GM10266 (cell line): ENCODE data around the gene KIF6.

Experiments used
- DNase-seq: peaks from one replicate; pipeline ENCODE4 v3.0.0; 2012; ENCODE audit errors: extremely low spot score
- CTCF ChIP-seq: IDR thresholded peaks from 2 replicates; pipeline ENCODE4 v1.5.1; 2012; ENCODE audit warnings: mild to moderate bottlenecking, low read depth; ENCODE audit not compliant: control insufficient read depth, insufficient read depth; ENCODE audit errors: missing control alignments

Gene KIF6

GRCh38 chr6:39303425-39304153, 421.6 kb downstream of the KIF6 start:
- DNase-seq, result no peak
- peak; percentile 2 for TF ChIP-seq CTCF

- TF ChIP-seq CTCF, result peak; percentile 91
- peak; percentile 88 for DNase-seq
Observed at GRCh38 chr6:39302669-39303424, 422.4 kb downstream of the KIF6 start.

GRCh38 chr6:39302011-39302410, 423.2 kb downstream of the KIF6 start:
- no peak for DNase-seq
- TF ChIP-seq CTCF, result no peak

GRCh38 chr6:39301606-39302005, 423.6 kb downstream of the KIF6 start:
- peak; percentile 26 for TF ChIP-seq CTCF
- DNase-seq, result no peak

GRCh38 chr6:39300739-39301138, 424.5 kb downstream of the KIF6 start:
- DNase-seq, result no peak
- no peak for TF ChIP-seq CTCF

GRCh38 chr6:39298061-39298460, 427.1 kb downstream of the KIF6 start:
- TF ChIP-seq CTCF, result no peak
- DNase-seq, result no peak
